GM12875 (cell line): ENCODE results near the gene EFR3B.

Experiments used
- H3K4me3 ChIP-seq: one replicate; pipeline ENCODE4 v1.5.1; 2011; ENCODE audit warnings: low read depth, low read length, control low read depth
- CTCF ChIP-seq: IDR thresholded peaks from 2 replicates; pipeline ENCODE4 v1.5.1; 2011; ENCODE audit warnings: low read depth, mild to moderate bottlenecking, control low read depth, inconsistent platforms, low read length, moderate library complexity, borderline replicate concordance; ENCODE audit not compliant: insufficient read depth

EFR3B gene

GRCh38 chr2:25197336-25198208 is 155.7 kb downstream of the EFR3B start:
- TF ChIP-seq CTCF: no peak
- no peak overlapping the region for H3K4me3 ChIP-seq

GRCh38 chr2:25198209-25198525 is 156.3 kb downstream of the EFR3B start:
- TF ChIP-seq CTCF: no peak
- no peak overlapping the region for H3K4me3 ChIP-seq

GRCh38 chr2:25198576-25198975 is 156.7 kb downstream of the EFR3B start:
- no peak for TF ChIP-seq CTCF

GRCh38 chr2:25201265-25201664 is 159.4 kb downstream of the EFR3B start:
- H3K4me3 ChIP-seq: no peak overlapping the region
- peak; percentile 51; the same call in 1 of the 2 replicates for TF ChIP-seq CTCF

More at GRCh38 chr2:25198576-25198975, 156.7 kb downstream of the EFR3B start:
- H3K4me3 ChIP-seq: no peak overlapping the region

- TF ChIP-seq CTCF: no peak
- no peak overlapping the region for H3K4me3 ChIP-seq
Observed at GRCh38 chr2:25201794-25202193, 159.9 kb downstream of the EFR3B start.

GRCh38 chr2:25202275-25202674 is 160.4 kb downstream of the EFR3B start:
- H3K4me3 ChIP-seq: no peak overlapping the region
- no peak for TF ChIP-seq CTCF

- peak overlapping the region; percentile 41 for H3K4me3 ChIP-seq
- 0 out of 2 replicates have a peak, but pooled peaks have one; percentile 9 for TF ChIP-seq CTCF
Observed at GRCh38 chr2:25204190-25204838, 162.4 kb downstream of the EFR3B start.
